ENCODE results near the gene ADAMTS6.
"Not testable (repeated sequence)": the region's sequence is repeated elsewhere in the genome, so short reads cannot be mapped to it uniquely, and the experiment has no call there.

GRCh38 chr5:65174231-65174630 is 307.5 kb downstream of the ADAMTS6 start:
- not testable (repeated sequence) for TF ChIP-seq CTCF, POLR2A (IDR thresholded peaks at IDR 0.05)

All from esophagus squamous epithelium (tissue), 4 donors.